ENCODE measurements around the gene THOC6.

DNA sequence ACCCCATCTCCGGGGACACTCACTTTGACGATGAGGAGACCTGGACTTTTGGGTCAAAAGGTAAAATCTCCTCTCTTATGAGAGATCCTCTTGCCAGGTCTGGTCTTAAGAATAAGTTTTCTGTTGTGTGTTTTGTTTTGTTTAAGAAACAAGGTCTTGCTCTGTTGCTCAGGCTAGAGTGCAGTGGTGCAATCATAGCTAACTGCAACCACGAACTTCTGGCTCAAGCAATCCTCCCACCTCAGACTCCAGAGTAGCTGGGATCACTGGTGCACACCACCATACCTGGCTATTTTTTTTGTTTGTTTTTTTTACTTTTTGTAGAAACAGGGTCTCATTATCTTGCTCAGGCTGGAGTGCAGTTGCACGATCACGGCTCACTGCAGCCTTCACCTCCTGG lies 26.7 kb downstream of the THOC6 start:
- TF ChIP-seq EZH2 (IDR thresholded peaks at IDR 0.05; ENCODE audit: borderline replicate concordance, insufficient read depth, low read depth, low read length, poor library complexity, severe bottlenecking): no peak
- TF ChIP-seq, protein P1, sequence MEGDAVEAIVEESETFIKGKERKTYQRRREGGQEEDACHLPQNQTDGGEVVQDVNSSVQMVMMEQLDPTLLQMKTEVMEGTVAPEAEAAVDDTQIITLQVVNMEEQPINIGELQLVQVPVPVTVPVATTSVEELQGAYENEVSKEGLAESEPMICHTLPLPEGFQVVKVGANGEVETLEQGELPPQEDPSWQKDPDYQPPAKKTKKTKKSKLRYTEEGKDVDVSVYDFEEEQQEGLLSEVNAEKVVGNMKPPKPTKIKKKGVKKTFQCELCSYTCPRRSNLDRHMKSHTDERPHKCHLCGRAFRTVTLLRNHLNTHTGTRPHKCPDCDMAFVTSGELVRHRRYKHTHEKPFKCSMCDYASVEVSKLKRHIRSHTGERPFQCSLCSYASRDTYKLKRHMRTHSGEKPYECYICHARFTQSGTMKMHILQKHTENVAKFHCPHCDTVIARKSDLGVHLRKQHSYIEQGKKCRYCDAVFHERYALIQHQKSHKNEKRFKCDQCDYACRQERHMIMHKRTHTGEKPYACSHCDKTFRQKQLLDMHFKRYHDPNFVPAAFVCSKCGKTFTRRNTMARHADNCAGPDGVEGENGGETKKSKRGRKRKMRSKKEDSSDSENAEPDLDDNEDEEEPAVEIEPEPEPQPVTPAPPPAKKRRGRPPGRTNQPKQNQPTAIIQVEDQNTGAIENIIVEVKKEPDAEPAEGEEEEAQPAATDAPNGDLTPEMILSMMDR (IDR thresholded peaks at IDR 0.05): no peak

Data from B cell (primary cell).